GM21390 (cell line): ENCODE measurements around the gene CNTNAP4.

ENCODE experiments used
- ATAC-seq: cut with Tn5 transposase; IDR thresholded peaks from one replicate; pipeline ENCODE4 v1.9.1; 2021; ENCODE audit not compliant: unreplicated experiment

CNTNAP4 gene

GRCh38 chr16:76276745-76277438, at the start of gene CNTNAP4:
TSS of gene CNTNAP4 (plus strand) at chr16:76277401. CDS start at chr16:76277663, 262 bp downstream.
- no peak for ATAC-seq

GRCh38 chr16:76228546-76229146, 48.6 kb upstream of the CNTNAP4 start:
- ATAC-seq: no peak

GRCh38 chr16:76232704-76233103, 44.5 kb upstream of the CNTNAP4 start:
- ATAC-seq: no peak

DNA sequence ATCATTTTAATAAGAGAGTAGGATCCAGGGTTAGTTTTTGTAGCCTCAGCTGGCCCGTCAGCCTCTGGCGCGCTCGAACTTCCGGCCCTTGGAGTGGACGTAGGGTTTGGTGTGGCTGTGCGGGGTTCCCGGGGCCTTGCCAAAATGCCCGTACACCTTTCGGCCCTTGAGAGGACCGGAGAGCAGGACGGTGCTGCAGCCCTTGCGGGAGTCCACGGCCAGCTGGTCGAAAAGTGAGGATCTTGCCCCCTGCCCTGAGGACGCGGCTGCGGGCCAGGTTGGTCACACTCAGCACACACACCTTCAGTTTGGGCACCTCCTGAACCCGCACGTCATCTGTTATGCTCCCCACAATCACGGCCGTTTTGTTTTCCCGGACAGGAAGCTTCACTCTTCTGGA, 42.2 kb upstream of the CNTNAP4 start:
- ATAC-seq: no peak

GRCh38 chr16:76235426-76235825, 41.8 kb upstream of the CNTNAP4 start:
- no peak for ATAC-seq

- no peak for ATAC-seq
These were observed 39.7 kb upstream of the CNTNAP4 start for GRCh38 chr16:76237471-76237870.

- ATAC-seq: no peak
These were observed 35.4 kb upstream of the CNTNAP4 start for GRCh38 chr16:76241755-76242154.

GRCh38 chr16:76243620-76244019, 33.6 kb upstream of the CNTNAP4 start:
- ATAC-seq: no peak

DNA sequence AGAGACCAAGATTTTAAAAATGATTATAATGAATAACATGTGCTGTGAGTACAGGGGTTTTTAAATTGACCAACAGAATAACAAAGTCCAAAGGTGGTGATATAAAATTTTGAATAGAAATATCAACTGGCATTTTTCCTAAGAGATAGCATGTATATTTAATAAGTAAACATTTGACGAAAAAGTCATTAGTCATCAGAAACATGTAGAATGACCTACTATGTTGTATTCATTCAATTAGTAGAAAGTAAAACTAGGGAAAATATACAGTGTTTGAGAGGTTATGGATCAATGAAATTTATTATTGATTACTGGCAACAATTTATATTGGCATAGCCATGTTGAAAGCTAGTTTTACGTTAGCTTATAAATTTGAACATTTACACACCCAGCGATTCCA, 30.6 kb upstream of the CNTNAP4 start:
- ATAC-seq: no peak

- ATAC-seq: peak; percentile 85
These were observed 11.7 kb upstream of the CNTNAP4 start for GRCh38 chr16:76265434-76266045.

DNA sequence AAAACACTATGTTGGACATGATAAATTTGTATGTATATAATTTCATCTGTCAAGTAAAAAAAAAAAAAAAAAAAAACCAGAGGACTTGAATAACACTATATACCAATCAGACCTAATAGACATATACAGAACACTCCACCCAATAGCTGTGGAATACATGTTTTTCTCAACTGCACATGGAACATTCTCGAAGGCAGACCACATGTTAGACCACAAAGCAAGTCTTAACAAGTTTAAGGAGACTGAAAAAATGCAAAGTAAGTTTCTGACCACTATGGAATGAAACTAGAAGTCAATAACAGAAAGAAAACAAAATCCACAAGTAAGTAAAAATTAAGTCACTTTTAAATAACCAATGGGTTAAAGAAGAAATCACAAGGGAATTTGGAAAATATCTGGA, 8.4 kb upstream of the CNTNAP4 start:
- no peak for ATAC-seq

- no peak for ATAC-seq
These were observed 344 bp downstream of the CNTNAP4 start for GRCh38 chr16:76277460-76278030.

- no peak for ATAC-seq
These were observed 885 bp downstream of the CNTNAP4 start for GRCh38 chr16:76278086-76278485.

- ATAC-seq: no peak
These were observed 1.8 kb downstream of the CNTNAP4 start for GRCh38 chr16:76278980-76279379.

GRCh38 chr16:76280421-76281215, 3.4 kb downstream of the CNTNAP4 start:
- ATAC-seq: no peak

DNA sequence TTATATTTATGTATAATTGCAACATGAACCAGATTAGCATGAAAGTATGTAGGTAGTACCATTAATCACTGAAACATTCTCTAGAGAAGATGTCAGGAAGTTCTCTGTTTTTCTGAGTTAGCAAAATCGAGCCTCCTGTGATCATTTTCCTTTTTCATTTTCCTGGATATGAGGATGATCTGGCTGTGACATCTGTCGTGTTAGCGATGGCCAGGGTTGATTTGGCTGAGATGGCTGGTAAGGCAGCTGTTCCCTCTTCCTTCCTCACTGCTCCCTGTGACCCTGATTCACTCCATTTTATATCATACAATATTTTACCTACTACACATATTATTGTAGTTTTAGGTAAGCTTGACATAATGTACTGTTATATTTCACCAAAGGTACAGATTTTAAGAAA, 10.3 kb downstream of the CNTNAP4 start:
- no peak for ATAC-seq

DNA sequence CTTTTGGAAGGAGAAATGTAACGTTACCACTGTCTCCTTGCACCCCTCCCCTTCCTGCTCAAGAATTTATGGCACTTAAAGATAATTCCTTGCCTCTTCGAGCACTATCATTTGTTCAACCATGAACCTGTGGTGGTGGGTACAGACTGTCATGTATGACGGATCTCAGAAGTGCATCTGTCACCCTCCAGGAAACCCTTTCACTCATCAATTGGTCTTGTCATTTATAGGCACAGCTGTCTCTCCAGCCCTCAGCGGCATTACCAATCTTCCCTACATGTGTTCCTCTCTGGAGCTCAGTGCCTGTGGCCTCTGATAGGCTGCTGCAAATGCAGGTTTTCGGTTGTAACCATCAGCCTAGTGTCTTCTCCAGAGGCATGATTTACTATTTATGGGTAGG, 15.0 kb downstream of the CNTNAP4 start:
- no peak for ATAC-seq

DNA sequence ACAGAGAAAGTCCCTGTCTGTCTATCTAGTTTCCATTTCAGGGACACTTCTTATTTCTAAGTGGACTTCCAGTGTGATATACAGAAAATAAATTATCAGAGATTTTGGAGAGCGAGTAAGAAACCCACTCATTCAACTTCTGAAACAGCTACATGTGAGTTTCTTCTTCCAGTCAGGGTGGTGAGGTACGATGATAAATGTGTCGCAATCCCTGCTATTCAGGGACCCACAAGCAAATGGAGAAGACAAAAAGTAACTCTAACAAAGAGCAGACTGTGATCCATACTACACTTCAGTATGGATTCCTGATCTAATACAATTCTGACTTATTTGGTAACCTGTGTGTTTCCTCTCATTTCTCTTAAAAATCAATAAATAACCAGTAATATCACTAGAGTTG, 16.8 kb downstream of the CNTNAP4 start:
- ATAC-seq: no peak

GRCh38 chr16:76294396-76295214, 17.4 kb downstream of the CNTNAP4 start:
- no peak for ATAC-seq

DNA sequence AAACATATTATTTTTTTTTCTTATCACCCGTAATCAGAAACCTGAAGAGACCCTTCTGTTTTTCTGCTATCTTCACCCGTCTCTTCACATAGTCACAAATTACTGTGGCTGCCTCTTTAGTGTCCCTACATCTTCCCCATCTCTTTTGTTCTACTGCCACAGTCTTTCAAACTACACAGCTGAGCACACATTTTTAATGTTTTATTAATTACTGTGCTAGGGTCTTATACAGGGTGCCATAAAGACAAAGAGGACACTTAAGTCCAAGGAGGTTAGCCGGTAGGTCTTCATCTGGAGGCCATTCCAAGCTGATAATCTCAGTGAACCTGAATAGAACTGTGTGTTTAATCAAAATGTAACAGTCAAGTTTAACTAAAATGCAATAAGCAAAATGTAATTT, 20.7 kb downstream of the CNTNAP4 start:
- ATAC-seq: no peak
